Measurements from ENCODE around the gene MLXIP.

The MLXIP gene

GRCh38 chr12:122080149-122081082 lies 1.9 kb downstream of the MLXIP start:
- peak; percentile 85 for DNase-seq

GRCh38 chr12:122081083-122081696 lies 2.6 kb downstream of the MLXIP start:
- DNase-seq: peak; percentile 36

- DNase-seq: peak; percentile 94
Measured at GRCh38 chr12:122081697-122082221, 3.2 kb downstream of the MLXIP start.

- no peak for DNase-seq
Measured at GRCh38 chr12:122082621-122083356, 4.2 kb downstream of the MLXIP start.

- no peak for DNase-seq
Measured at GRCh38 chr12:122084857-122085405, 6.4 kb downstream of the MLXIP start.

GRCh38 chr12:122085591-122085990 lies 7.0 kb downstream of the MLXIP start:
- DNase-seq: no peak

GRCh38 chr12:122086116-122086515 lies 7.6 kb downstream of the MLXIP start:
- no peak for DNase-seq

GRCh38 chr12:122086641-122087285 lies 8.2 kb downstream of the MLXIP start:
- DNase-seq: no peak

- no peak for DNase-seq
Measured at GRCh38 chr12:122087431-122088178, 9.0 kb downstream of the MLXIP start.

GRCh38 chr12:122088179-122088810 lies 9.7 kb downstream of the MLXIP start:
- DNase-seq: no peak

GRCh38 chr12:122089077-122089476 lies 10.5 kb downstream of the MLXIP start:
- DNase-seq: no peak

- DNase-seq: peak; percentile 70
Measured at GRCh38 chr12:122090759-122091515, 12.4 kb downstream of the MLXIP start.

- DNase-seq: no peak
Measured at GRCh38 chr12:122093098-122093883, 14.7 kb downstream of the MLXIP start.

- DNase-seq: no peak
Measured at GRCh38 chr12:122094137-122094734, 15.7 kb downstream of the MLXIP start.

- peak; percentile 24 for DNase-seq
Measured at GRCh38 chr12:122094735-122095631, 16.4 kb downstream of the MLXIP start.

- DNase-seq: no peak
Measured at GRCh38 chr12:122096014-122096413, 17.5 kb downstream of the MLXIP start.

- no peak for DNase-seq
Measured at GRCh38 chr12:122096591-122097149, 18.1 kb downstream of the MLXIP start.

- no peak for DNase-seq
Measured at GRCh38 chr12:122097584-122097926, 19.0 kb downstream of the MLXIP start.
